ENCODE measurements around the gene LCN12.

LCN12 gene

DNA sequence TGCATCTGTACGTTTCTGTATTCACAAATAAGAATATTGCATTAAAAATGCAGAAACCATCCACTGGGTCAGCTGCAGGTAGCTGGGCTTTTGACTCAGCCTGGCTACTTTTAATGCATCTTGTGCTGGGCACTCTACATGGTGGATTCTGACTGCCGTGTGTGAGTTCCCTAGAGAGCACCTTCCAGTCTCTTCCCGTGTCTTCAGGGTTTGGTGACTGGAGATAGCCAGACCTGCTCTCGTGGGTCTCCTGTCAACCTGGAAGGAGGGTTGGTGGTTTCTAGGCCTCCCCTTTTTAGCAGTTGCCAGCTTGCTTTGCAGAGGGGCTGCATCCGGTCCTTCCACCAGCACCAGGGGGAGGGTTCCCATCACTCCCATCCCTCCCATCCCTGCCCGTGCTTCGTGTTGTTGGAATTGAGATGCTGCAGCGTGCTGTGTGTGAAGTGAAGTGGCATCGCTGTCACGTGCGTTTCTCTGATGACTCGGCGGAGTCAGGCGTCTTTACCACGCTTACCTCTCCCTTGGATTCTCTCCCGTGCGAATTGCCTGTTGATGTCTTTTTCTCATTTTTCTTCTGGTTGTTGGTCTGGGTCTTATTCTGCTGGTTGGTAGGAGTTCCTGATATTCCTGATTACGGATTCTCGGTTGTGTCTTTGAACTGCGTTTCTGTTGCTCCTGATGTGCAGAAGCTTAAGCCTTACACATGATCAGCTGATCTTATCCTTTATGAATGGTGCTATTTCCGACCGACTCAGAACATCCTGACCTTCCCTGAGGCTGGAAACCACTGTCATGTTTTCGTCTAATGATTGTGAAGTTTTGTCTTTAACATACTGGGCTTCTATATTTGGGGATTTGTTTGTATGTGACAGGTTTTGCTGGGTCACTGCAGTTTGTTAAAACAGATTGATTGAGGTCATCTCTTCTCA is 24.5 kb upstream of the LCN12 start:
- no peak for DNase-seq

DNA sequence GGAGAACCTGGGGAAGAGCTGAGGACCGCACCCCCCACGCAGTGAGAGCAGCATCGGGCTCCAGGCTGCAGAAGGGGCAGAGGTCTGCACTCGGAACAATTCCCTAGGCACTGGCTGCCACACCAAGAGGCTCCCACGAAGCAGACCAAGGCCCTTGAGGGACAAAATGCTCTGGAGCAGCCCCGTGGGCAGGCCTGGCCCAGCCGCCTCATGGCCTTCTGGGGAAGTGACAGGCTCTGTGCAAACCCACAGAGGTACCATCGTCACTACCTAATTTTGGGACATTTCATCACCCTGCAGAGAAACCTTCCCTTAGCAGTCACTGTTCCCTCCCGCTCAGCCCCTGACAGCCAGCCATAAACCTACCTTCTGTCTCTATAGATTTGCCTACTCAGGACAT is 23.5 kb upstream of the LCN12 start:
- no peak for DNase-seq

DNA sequence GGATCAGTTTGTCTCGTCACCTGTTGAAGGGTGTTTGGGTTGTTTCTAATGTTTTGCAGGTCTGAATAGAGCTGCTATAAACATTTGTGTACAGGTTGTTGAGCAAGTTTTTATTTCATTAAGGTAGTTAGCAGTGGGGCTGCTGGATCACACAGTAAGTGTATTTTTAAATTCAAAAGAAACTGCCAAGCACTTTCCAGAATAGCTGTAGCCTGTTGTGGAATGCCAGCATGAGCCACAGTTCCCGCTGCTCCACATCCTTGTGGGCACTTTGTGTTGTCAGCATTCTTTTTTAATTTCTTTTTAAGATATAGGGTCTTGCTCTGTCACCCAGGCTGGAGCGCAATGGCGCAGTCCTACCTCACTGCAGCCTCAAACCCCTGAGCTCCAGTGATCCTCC is 22.1 kb upstream of the LCN12 start:
- no peak for DNase-seq

DNA sequence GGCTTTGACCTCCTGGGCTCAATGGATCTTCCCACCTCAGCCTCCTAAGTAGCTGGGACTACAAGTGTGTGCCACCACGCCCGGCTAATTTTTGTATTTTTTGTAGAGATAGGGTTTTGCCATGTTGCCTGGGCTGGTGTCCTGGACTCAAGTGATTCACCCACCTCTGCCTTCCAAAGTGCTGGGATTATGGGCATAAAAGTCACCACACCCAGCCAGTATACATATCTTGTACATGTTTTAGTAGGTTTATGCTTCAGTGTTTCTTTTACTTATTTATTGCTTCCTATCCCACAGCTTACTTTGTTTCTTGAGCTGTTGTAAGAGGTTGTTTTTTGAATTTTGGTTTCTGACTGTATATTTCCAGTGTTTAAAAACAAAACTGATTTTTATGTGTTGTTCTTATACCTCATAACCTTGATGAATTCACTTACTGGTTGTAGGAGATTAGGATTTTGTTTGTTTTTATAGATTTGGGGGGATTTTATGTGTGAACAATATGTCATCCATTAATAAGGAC is 20.4 kb upstream of the LCN12 start:
- no peak for DNase-seq

DNA sequence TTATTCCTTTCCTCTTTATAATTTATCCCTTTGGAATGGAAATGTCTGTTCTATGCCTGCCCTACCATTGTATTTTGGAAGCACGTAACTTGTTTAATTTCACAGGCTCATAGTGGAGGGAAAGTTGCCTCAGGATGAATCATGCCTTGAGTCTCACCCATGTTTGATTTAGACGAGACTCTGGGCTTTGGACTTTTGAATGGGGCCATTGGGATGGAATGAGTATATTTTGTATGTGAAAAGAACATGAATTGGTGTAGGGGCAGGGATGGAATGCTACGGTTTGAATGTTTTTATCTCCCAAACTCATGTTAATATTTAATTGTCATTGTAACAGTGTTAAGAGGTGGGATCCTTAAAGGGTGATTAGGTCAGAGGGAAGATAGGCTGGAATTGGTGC is 17.8 kb upstream of the LCN12 start:
- DNase-seq: no peak

DNA sequence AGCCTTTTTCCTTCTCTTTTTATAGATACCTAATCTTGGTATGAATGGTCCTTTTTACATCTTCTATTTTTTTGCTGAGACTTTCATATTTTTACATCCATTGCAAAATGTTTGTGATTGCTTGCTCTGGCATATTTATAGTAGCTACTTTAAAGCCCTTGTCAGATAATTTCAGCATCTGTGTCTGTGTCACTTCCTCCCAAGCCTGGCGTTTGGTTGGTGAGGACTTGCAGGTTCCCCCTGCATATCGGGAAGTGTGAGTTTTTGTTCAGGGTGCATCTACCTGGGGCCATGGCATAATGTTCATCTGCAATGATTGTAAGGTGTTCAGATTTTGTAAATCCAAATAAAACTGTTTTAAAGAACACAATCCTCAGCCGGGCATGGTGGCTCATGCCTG is 16.4 kb upstream of the LCN12 start:
- no peak for DNase-seq

DNA sequence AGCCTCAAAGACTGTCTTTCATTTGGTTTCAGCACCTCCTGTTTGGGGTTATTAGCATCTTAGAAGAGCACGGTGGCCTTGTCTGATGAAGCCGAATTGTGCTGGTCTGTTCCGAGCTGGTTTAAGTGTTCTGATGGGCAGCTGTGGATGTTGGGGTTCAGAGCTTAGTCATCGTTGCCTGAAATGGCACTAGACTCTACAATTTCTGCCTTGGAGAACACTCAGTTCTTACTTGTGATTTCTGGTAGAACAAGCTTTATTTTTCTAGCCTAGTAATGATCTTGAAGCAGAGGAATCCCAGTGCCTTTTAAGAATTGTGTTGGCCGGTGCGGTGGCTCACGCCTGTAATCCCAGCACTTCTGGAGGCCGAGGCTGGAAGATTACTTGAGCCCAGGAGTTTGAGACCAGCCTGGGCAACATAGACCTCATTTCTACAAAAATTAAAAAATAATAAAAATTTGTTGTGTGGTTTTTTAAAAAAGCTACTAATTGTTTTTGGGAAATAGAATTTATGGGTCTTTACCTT is 15.4 kb upstream of the LCN12 start:
- no peak for DNase-seq

DNA sequence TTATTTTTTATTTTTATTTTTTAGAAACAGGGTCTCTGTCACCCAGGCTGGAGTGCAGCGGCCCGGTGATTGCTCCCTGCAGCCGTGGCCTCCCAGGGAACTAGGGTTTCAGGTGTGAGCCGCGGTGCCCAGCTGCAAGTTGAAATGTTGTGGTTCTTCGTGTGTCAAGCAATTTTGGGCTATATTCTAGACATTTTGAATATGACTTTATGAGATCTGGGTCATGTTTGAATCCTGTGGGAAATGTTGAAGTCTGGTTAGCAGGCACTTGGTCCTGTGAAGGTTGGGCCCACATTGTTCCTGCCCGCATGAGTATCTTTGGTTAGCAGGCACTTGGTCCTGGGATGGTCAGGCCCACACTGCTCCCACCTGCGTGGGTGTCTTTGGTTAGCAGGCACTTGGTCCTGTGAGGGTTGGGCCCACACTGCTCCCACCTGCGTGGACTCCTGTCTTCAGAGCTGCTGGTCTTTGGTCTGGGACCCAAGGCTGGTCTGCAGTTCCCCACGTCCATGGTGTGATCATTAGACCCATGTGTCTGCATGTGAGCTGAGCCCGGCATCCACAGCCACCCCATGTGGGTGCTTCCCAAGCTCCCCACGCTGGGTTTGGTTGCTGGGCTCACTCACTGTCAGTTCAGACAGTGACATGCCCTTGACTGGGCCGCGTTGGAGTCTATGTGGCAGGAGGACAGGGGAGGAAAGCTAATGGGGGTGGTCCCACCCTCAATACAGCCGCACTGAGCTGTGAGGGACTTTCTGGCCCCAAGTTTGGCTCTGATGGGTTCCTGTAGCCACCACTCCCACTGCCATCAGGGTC is 14.7 kb upstream of the LCN12 start:
- DNase-seq: no peak

DNA sequence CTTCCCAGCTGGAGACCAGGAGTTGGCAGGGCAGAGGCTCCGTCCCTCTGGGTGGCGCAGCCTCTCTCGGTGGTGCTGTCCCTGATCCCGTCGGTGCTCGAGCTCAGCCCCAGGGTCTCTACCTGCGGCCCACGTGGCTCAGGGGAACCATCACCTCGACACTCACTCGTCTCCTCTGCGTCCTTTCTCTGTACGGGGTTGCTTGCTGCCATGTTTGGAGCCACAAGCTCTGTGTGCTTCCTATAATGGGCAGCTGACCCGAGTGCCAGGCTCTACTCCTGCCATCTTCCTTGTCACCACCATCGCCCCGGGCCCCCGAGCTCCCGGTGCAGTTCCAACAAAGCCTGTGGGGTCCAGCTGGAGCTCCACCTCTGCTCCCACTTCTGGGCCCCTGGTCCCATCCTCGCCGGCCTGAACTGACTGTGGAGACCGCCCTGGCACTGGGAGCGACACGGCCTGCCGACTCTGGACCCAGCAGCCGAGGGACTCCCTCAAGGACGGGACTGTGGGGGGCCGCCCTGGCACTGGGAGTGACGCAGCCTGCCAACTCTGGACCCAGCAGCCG is 12.6 kb upstream of the LCN12 start:
- DNase-seq: no peak

DNA sequence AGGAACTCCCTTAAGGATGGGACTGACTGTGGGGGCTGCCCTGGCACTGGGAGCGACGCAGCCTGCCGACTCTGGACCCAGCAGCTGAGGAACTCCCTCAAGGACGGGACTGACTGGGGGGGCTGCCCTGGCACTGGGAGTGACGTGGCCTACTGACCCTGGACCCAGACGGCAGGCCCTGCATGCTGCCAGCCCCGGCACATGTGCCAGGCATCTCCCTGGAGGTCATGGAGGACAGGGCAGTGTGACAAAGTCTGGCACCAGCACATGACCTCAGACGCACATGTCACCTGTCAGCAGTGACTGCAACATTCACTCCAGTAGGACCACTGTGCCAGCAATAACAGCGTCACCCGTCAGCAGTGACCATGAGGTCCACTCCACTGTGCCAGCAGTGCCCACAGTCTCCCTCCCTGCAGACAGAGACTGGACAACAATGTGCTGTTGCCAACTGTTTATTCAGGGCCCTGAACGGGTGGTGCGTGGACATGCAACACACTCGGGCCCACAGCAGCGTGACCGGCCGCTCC is 12.0 kb upstream of the LCN12 start:
- no peak for DNase-seq

DNA sequence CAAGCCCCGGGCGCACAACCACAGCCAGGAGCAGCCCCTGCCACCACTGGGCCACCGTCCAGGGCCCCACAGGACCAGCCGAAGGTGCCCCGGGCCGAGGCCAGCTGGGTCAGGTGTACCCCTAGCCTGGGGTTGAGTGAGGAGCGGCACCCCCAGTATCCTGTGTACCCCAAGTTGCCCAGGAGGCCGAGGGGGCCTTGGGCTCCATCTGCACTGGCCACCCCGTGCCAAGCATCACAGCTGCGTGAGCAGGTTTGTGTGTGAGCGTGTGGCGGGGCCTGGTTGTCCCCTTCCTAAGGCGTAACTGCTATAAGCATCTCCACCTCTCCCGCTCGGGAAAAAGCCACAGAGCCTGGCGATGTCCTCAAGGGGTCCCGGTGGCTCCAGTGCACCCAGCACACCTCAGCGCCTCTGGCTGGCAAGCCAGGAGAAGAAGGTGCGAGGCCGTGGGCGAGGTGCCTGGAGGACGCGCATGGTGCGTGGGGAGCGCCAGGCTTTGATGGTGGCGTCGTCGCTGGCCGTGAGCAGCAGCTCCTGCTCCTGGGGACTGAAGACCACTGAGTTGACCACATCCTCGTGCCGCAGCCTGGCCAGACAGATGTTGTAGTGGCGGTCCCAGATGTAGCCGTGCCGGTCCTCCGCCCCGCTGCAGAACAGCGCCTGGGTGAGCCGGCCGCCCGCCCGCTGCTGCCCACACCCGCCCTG is 11.4 kb upstream of the LCN12 start:
- no peak for DNase-seq

DNA sequence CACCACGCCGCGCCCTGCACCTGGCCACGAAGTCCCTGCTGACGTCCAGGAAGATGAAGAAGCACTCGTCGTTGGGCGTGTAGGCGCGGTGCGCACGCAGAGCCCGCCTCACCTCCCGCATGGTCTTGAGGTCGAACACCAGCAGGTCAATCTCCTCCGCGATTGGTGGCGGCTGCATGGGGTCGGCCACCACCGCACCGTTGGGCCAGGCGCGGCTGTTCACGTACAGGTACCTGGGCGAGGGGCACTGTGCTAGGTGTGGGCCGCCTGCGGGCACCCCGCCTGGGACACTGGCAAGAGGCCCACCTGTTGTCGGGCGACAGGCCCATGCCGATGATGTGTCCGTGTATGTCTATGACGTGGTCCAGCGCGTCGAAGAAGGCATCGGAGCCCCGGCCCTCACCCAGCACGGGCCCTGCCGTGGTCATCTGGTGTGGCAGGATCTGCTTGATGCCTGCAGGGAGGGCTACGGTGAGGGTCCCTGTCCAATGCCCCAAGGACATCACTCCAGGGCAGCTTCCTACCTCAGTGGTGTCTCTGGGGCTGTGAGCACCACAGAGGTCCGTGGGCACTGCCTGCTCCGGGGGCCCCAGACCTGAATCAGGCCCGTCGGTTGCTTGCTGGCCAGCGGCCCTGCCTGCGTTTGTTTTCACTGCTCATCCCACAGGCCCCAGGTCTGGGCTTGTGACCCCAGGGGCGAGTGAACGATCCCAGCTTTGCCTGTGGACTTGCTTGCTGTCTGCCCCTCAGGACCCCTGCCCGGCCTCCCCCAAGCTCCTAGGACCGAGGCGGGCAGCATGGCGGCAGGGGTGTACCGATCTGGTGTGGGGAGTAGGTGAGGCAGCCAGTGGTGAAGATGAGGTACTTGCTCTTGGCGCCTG is 10.6 kb upstream of the LCN12 start:
- no peak for DNase-seq

DNA sequence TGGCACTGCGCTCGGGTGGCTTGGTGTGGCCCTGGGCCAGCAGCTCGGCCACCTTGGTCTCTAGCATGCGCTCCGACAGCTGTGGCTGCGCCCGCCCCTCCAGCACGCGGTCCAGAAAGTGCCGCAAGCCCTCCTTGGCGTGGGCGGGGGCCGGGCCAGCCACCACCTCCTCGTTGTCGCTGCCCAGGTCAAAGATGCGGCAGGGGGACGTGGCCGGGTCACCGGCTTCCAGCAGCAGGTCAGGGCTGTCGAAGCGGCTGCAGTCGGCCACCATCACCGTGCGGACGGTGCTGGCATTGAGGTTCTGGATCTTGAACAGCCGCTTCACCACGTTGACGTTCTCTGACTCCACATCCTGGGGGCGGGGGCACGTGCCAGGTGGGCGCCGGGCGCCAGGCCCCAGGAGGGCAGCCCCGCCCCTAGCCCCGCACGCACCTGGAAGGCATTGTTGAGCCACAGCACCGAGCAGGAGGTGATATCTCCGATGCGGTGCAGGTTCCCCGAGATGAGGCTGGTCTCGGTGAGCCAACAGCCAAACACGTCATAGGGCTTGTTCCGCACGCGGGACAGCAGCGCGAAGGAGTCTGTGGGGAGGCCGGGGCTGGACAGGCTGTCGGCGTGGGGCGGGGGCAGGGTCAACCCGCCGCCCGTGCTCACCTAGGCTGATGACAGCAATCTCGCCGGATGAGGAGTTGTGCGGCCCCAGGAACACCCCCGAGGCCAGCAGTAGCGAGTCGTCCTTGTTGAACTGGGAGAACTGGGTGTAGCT is 9.8 kb upstream of the LCN12 start:
- DNase-seq: no peak

DNA sequence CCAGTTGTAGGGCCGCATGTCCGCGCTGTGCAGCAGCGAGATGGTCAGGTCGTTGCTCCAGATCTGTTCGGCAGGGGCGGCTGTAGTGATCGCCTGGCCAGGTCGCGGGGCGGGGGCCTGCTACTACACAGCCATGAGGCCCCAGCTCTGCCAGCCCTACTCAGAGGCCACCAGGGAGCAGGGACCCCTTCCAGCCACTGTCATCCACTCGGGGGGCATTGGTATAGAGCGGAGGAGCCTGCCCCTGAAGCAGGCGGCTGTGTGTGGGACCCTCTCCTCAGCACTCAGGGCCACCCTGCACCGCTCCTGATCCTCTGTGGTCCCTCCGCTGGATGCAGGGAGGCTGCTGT is 9.2 kb upstream of the LCN12 start:
- no peak for DNase-seq

DNA sequence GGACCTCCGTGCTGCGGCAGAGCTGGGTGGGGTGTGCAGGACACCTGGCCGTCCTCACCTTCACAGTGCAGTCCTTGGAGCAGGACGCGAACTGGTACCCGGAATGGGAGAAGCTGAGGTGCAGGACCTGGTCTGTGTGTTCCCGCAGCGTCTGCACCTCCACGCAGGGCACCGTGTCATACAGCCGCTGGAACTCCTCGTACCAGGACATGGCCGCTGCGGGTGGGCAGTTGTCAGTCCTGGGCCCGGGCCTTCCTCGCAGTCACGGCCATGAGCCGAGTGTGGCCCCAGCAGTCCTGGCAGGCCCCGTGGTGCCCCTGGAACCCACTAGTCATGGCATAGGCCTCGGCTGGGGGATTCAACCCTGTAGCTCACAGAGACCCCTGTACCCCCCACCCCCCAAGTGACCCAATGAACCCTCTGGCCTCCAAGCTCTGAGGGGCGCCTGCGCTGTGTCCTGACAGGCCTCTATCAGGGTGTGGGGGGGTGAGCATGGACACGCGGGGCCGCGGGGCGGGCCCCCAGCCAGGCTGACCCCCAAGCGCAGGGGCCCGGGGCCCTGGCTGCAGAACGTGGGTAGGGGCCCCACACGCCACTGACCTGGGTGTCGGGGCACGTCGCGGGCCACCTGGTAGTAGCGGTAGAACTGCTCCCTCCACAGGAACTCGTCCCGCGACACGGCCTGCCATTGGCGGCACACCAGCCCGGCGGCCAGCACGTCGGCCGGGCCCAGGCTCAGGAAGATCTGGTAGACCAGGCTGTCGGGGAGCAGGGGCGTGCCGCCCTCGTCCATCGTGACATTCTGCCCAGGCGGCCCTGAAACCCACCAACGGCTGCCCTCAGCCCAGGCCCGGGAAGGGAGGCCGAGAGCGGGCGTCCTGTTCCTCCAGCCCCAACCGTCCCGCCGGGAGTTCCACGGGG is 8.5 kb upstream of the LCN12 start:
- DNase-seq: peak in 1 of 2 experiments; percentile 35

DNA sequence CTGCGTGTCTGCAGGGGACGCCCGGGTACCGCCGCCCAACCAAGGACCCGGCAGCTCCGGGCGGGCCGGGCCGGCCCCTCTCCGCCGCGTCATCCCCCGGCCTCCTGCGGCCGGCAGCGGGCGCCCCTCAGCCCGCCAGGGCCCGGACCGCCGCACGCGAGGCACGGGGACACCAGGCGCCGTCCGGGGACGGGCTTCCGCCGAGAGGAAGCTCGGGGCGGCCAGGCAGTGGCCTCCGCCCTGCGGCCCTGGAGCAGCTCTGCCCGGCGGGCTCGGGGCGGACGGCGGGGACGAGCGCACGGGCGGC is 7.9 kb upstream of the LCN12 start:
- DNase-seq: no peak

DNA sequence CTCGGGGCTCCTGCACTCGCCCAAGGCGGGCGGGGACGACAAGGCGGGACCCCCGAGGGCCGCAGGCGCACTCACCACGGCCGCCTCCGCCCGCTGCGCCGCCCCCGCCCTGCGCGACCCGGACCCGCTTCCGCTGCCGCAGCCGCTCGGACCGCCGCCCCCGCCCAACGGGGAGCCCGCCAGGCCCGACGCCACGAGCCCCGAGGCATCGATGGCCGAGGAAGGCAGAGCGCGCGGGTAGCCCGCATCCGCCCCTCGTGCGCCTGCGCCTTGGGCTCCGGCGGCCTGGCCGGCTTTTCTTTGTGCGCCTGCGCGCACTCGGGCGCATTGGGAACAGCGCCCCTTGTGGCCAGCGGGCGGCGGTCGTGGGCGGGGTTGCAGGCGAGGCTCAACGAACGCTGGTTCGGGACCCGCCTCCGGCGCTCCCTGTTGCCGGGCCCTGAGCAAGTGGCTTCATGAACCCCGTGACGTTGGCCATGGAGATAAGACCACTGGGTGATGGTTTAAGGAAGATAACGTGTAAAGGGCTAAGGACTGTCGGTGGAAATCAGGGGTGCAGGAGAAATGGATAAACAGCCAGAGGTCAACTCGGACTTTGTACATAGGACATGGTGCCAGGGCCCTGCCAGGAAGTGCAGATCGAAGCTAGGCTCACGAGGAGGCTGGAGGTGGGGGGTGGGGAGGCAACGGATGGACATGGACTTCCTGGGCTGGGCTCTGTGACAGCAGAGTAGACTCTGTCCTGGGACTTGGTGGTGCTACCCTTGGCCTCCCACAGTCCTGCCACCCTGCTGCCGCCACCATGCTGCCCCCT is 7.3 kb upstream of the LCN12 start, which contains the start of the genes C8G and FBXW5:
Gene C8G (plus strand): TSS at position 725 of the 814 bp plus-strand sequence. CDS start 78 bp downstream, at position 803.
Gene FBXW5 (minus strand): TSS at position 220 of the 814 bp plus-strand sequence. CDS start 655 bp downstream, outside the sequence.
- DNase-seq: peak; percentile 72 to 90
